Measurements from ENCODE around the gene TP53RK.

The TP53RK gene

GRCh38 chr20:46689082-46689753 lies at the start of gene TP53RK:
Gene TP53RK, minus strand, starts transcription at chr20:46689444. Its CDS starts 30 bp downstream, at chr20:46689414.
- peak; percentile 99 for DNase-seq

- no peak for DNase-seq
These were observed 46.2 kb upstream of the TP53RK start for GRCh38 chr20:46735436-46735835.

- DNase-seq: no peak
These were observed 42.5 kb upstream of the TP53RK start for GRCh38 chr20:46731770-46732169.

- no peak for DNase-seq
These were observed 36.2 kb upstream of the TP53RK start for GRCh38 chr20:46725186-46726165.

GRCh38 chr20:46724343-46724959 lies 35.2 kb upstream of the TP53RK start:
- no peak for DNase-seq

- DNase-seq: no peak
These were observed 33.8 kb upstream of the TP53RK start for GRCh38 chr20:46723039-46723438.

- no peak for DNase-seq
These were observed 33.2 kb upstream of the TP53RK start for GRCh38 chr20:46722450-46722849.

- no peak for DNase-seq
These were observed 32.2 kb upstream of the TP53RK start for GRCh38 chr20:46721476-46721875.

GRCh38 chr20:46720776-46721425 lies 31.7 kb upstream of the TP53RK start:
- DNase-seq: no peak

GRCh38 chr20:46720019-46720418 lies 30.8 kb upstream of the TP53RK start:
- DNase-seq: no peak

- DNase-seq: no peak
These were observed 28.7 kb upstream of the TP53RK start for GRCh38 chr20:46717818-46718541.

- no peak for DNase-seq
These were observed 26.1 kb upstream of the TP53RK start for GRCh38 chr20:46715292-46715756.

- no peak for DNase-seq
These were observed 25.0 kb upstream of the TP53RK start for GRCh38 chr20:46713957-46714834.

GRCh38 chr20:46712056-46712636 lies 22.9 kb upstream of the TP53RK start:
- no peak for DNase-seq

- no peak for DNase-seq
These were observed 21.1 kb upstream of the TP53RK start for GRCh38 chr20:46710153-46710913.

GRCh38 chr20:46709459-46710152 lies 20.4 kb upstream of the TP53RK start, which contains the start of gene SLC2A10:
Gene SLC2A10, plus strand, starts transcription at chr20:46709649. Its CDS starts 88 bp downstream, at chr20:46709737.
- peak; percentile 18 for DNase-seq

GRCh38 chr20:46709055-46709458 lies 19.8 kb upstream of the TP53RK start:
- DNase-seq: no peak

GRCh38 chr20:46708172-46708860 lies 19.1 kb upstream of the TP53RK start:
- no peak for DNase-seq

Data from NCI-H2227 treated with DMSO at 0.1 percent for 48 hours (cell line).